GM10847 (cell line): ENCODE results near the gene DYDC1.

ENCODE experiments used
- POLR2A ChIP-seq: IDR thresholded peaks from 2 replicates; pipeline ENCODE4 v1.6.1; 2011; ENCODE audit not compliant: insufficient read length; ENCODE audit errors: extremely low read depth

The DYDC1 gene

GRCh38 chr10:80315391-80315790 is 41.2 kb downstream of the DYDC1 start:
- no peak for TF ChIP-seq POLR2A

- no peak for TF ChIP-seq POLR2A
Measured at GRCh38 chr10:80313523-80313922, 43.0 kb downstream of the DYDC1 start.

DNA sequence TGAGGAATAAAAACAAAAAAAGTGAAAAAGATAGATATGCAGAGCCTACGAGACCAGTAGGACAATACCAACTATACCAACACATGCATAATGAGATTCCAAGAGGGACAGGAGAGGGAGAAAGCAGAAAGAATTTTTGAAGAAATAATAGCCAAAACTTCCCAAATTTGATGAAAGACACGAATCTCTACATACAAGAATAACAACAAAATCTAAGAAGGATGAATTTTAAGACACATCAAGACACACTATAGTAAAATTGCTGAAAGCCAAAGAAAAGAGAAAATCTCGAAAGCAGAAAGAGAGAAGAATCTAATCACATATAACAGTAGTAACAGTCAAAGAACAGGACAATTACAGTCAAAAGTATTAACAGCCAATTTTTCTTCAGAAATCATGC is 59.6 kb downstream of the DYDC1 start:
- no peak for TF ChIP-seq POLR2A

GRCh38 chr10:80292607-80293239 is 63.8 kb downstream of the DYDC1 start:
- TF ChIP-seq POLR2A: no peak

DNA sequence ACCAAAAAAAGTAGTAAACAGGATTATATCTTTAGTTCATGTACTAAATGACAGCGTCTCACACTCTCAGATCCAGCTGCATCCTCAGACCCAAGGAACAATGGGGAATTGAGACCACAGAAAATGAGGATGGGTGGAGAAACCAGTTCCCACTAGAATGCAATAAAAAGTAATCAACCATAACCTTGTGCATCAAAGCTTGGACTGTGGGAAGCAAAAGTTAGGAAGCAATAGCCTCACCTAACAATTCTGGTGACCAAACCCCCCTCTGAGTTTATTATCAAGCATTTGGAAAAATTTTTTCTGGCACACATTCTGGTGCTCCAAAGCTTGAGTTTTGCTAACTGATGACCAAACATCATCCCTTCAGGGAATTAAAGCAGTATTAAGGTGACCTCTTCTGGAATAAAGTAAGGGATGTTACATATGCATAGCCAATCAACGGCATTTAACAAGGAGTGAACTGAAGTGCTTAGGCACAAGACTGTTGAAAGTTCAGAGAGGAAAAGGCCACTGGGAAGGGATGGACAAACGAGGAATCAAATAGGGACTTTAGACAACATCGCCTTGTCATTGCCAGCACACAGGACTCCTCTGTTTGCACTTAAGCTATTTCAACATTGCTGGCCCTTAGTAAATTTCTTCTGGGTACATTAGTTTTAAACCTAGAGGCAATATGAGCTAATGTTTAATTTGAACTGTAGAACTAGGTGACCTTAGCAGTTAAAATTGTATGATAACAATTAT is 65.9 kb downstream of the DYDC1 start:
- TF ChIP-seq POLR2A: no peak

DNA sequence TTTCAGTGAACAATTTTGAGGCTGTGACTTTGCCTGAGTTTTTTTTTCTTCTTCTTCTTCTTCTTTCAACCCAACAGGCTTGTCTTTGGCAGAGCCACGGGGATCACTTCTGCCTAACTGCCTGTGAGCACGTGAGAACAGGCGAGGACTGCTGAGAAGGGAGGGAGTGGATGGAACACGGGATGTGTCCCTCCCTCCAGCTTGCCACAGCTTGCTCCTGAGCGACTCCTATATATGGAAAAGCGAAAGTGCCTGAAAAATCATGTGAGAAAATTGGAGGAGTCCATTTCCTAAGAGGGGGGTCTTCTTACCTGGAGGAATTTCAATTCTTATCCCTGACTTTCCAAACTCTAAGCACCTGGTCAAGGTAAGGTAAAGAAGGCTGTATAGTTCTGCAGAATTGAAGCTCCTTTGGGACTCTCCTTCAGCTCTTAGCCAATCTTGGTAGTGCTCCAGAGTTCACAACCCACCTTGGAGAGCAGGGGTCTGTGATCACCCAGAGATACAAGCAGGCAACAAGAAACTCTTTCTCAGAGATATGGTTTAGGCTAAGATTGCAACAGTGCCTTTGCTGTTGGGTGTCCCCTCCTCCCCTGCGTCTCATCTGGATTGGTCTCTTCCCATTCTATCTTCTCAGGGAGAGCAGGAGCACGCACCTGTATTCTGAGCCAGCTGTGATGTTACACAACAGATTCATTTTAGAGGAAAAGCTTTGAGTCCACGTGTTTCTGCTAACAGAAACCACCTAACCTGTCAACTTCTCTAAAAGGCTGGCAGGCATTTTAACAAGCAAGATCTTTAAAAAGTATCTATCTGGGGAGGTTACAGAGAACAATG is 66.9 kb downstream of the DYDC1 start, which contains the start of gene MAT1A:
Gene MAT1A (minus strand): TSS at position 208 of the 837 bp plus-strand sequence. CDS start 235 bp downstream, outside the sequence.
- TF ChIP-seq POLR2A: no peak

DNA sequence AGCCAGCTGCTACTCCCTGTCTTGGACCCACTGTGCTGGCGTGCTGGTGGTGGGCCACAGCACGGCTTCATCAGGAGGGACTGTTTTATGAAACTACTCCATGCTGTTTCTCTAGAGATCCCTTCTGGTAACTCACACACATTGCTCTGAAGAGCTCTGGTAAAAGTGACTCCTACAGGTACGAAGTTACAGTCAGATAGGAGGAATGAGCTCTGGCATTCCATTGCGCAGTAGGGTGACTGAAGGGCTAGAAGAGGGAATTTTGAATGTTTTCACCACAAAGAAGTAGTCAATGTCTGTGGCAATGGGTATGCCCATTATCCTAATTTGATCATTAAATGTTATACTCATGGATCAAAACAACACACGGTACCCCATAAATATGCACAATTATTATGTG is 67.7 kb downstream of the DYDC1 start:
- TF ChIP-seq POLR2A: no peak
